Measurements from ENCODE around the gene CIZ1. TPM values are rescaled to one million over a fixed set of nuclear protein-coding genes. Genes with fewer than 3 reads are reported as not detected.
A peak's percentile ranks its signal among the peaks of the same experiment; 100 is the strongest.

CIZ1 gene
- polyA plus RNA-seq, 12 donors = 79.1 to 228 (median 101) TPM; not detected in 1

GRCh38 chr9:128163027-128163515 lies 28.3 kb downstream of the CIZ1 start:
- DNase-seq = no peak

GRCh38 chr9:128162215-128163026 lies 29.0 kb downstream of the CIZ1 start:
- no peak for DNase-seq

- no peak for DNase-seq
Measured at GRCh38 chr9:128161215-128161902, 30.0 kb downstream of the CIZ1 start.

GRCh38 chr9:128160603-128160987 lies 30.8 kb downstream of the CIZ1 start:
- no peak for DNase-seq

- peak; percentile 93 for DNase-seq
Measured at GRCh38 chr9:128159784-128160602, 31.4 kb downstream of the CIZ1 start, which contains the start of gene BBLN. Gene BBLN (plus strand): TSS chr9:128160265. CDS start chr9:128160408, 143 bp downstream.

GRCh38 chr9:128159522-128159783 lies 31.9 kb downstream of the CIZ1 start:
- DNase-seq = no peak

- DNase-seq = no peak
Measured at GRCh38 chr9:128155736-128156500, 35.5 kb downstream of the CIZ1 start.

- no peak for DNase-seq
Measured at GRCh38 chr9:128153947-128154695, 37.3 kb downstream of the CIZ1 start.

- no peak for DNase-seq
Measured at GRCh38 chr9:128153060-128153946, 38.1 kb downstream of the CIZ1 start.

- DNase-seq = no peak
Measured at GRCh38 chr9:128152133-128153059, 39.0 kb downstream of the CIZ1 start.

GRCh38 chr9:128151309-128152132 lies 39.9 kb downstream of the CIZ1 start:
- DNase-seq = no peak

GRCh38 chr9:128150594-128151308 lies 40.6 kb downstream of the CIZ1 start:
- no peak for DNase-seq

GRCh38 chr9:128149951-128150593 lies 41.3 kb downstream of the CIZ1 start:
- no peak for DNase-seq

GRCh38 chr9:128149001-128149701 lies 42.2 kb downstream of the CIZ1 start, which contains the start of gene LCN2:
Gene LCN2 (plus strand): TSS chr9:128149453. CDS start chr9:128149526, 73 bp downstream.
- no peak for DNase-seq

GRCh38 chr9:128148509-128149000 lies 42.8 kb downstream of the CIZ1 start:
- DNase-seq = no peak

Measured in muscle of arm (tissue), 12 donors.